Epithelial cell of umbilical artery (primary cell): ENCODE measurements around the gene KCNA4. TPM values are rescaled to one million over a fixed set of nuclear protein-coding genes. Genes with fewer than 3 reads are reported as not detected.

ENCODE experiments used
- total RNA-seq: library from RNA; depleted of rRNA; stranded (reverse); fragments of >200 nt; gene quantifications from 2 replicates; pipeline ENCODE4 v1.2.3, GENCODE V29; 2014

KCNA4 gene
- not detected in 2 replicates for total RNA-seq

GRCh38 chr11:30016588-30017363, at the start of gene KCNA4:
Gene KCNA4 (minus strand): TSS chr11:30017030. CDS start chr11:30012678, 4,352 bp downstream.

Other genes with a start within 250 kb of the KCNA4 start
- gene FSHB, start 214.0 kb upstream of the KCNA4 start, total RNA-seq, result not detected in 2 replicates